GM06990 (cell line): ENCODE results near the gene CORO2A.

Source experiments
- DNase-seq: peaks from one replicate; pipeline ENCODE4 v3.0.0-alpha.2; 2011; ENCODE audit not compliant: insufficient read length; ENCODE audit errors: extremely low read depth
- H3K27me3 ChIP-seq: replicated peaks from 2 replicates; pipeline ENCODE4 v1.6.0; 2011; ENCODE audit warnings: low read length; ENCODE audit not compliant: control insufficient read depth, insufficient read depth
- H3K36me3 ChIP-seq: 2 replicates; pipeline ENCODE4 v1.5.1; 2011; ENCODE audit warnings: low read length; ENCODE audit not compliant: control insufficient read depth, insufficient read depth
- H3K4me3 ChIP-seq: replicated peaks from 2 replicates; pipeline ENCODE4 v1.5.1; 2011; ENCODE audit warnings: low read depth, mild to moderate bottlenecking, control low read depth, low read length
- CTCF ChIP-seq: IDR thresholded peaks from 2 replicates; pipeline ENCODE4 v1.5.1; 2011; ENCODE audit warnings: low read length, control low read depth, mild to moderate bottlenecking, inconsistent platforms; ENCODE audit not compliant: insufficient read depth, poor library complexity, severe bottlenecking

Gene CORO2A

DNA sequence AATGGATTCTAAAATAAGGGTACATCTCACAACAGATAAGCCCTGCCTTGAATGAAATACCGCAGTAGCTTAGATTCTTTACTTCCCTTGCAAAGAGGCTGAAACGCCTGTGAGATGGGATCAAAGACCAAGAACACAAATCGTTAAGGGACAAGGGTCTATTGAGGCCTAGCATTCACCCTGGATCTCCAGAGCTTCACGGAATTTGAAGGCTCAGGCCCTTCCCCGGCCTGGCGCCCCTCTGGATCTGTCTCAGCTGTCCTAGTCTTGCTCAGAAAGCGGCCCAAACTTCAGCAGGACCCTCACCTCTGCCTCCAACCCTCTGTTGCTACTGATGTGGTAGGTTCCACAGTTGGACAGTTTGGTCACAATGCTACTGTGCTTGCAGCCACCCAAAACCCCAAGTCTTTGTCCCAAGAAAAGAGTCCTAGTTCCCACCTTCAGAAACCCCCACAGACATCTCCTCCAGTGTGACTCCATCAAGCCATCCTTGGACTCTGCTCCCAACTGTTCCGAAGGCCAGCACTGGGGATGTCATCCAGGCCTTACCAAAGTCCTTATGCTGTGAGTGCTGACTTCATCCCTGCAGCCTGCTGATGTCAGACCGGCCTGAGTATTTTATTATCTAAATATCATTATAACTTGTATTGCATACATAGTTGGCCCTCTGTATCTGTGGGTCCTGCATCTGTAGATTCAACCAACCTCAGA lies 9.4 kb downstream of the CORO2A start:
- Histone ChIP-seq H3K4me3 (no peak overlapping the region), H3K36me3 (no peaks in the 10 kb centered on the region), H3K27me3 (no peaks in the 10 kb centered on the region)
- no peak for TF ChIP-seq CTCF
- no peak for DNase-seq

- no peak for DNase-seq
- no peaks in the 10 kb centered on the region for H3K36me3 ChIP-seq
- H3K4me3 ChIP-seq, result no peak overlapping the region
- no peak for TF ChIP-seq CTCF
- H3K27me3 ChIP-seq, result no peaks in the 10 kb centered on the region
Observed at GRCh38 chr9:98182069-98182820, 10.2 kb downstream of the CORO2A start.

DNA sequence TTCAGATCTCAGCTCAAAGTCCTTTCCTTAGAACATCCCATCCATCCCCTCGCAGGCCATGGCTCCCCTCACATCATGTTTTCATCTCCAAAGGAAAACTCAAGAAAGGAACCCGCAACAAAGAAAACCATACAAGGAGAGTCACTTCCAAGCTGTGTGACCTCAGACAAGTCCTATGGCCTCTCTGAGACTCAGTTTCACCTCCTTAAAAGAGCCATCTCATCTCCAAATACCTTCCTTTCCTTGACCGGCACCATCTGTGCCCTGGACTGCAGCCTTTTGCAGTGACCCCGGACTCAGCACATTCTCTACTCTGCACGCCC lies 10.7 kb downstream of the CORO2A start:
- Histone ChIP-seq H3K4me3 (no peak overlapping the region), H3K36me3 (no peaks in the 10 kb centered on the region), H3K27me3 (no peaks in the 10 kb centered on the region)
- TF ChIP-seq CTCF, result no peak
- no peak for DNase-seq

- no peaks in the 10 kb centered on the region for H3K27me3 ChIP-seq
- DNase-seq, result no peak
- no peaks in the 10 kb centered on the region for H3K36me3 ChIP-seq
- TF ChIP-seq CTCF, result no peak
- H3K4me3 ChIP-seq, result no peak overlapping the region
Observed at GRCh38 chr9:98180996-98181395, 11.4 kb downstream of the CORO2A start.

GRCh38 chr9:98178874-98179850 lies 13.3 kb downstream of the CORO2A start:
- Histone ChIP-seq H3K36me3 (no peaks in the 10 kb centered on the region), H3K27me3 (no peaks in the 10 kb centered on the region), H3K4me3 (no peak overlapping the region)
- TF ChIP-seq CTCF, result no peak
- DNase-seq, result no peak
